ENCODE data around the gene LRRC15.

The LRRC15 gene

DNA sequence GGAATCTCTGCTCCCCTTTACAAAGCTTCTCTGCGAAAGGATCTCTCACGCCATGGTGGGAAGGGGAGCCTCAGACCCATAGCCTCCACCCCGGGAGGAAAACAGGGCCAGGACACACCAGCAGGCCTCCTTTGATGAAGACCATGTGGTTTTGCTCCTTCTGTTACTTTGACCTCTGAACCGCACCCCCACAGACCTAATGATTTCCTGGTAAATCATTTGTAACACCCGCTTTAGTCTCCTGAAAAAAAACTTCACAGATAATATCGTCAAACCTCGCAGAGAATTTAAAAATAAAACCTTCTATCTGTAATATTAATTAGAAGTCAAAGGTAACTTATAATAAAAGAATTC is 36.7 kb downstream of the LRRC15 start:
- H3K27me3 ChIP-seq (ENCODE audit: insufficient read depth, low read length) = peaks cover 4% of the 10 kb centered on the region; the same call in 1 of the 2 replicates
- no peak overlapping the region for H2AFZ ChIP-seq (ENCODE audit: low read length)
- H3K9me3 ChIP-seq (ENCODE audit: low read length) = no peaks in the 10 kb centered on the region
- no peaks in the 10 kb centered on the region for H3K79me2 ChIP-seq (ENCODE audit: insufficient read depth, low read length)
- H3K4me1 ChIP-seq (ENCODE audit: insufficient read depth, low read length, severe bottlenecking) = peaks cover 4% of the 10 kb centered on the region
- no peak overlapping the region for H3K4me3 ChIP-seq (ENCODE audit: low read depth, low read length, poor library complexity, severe bottlenecking)
- no peak overlapping the region for H3K9ac ChIP-seq (ENCODE audit: low read length)
- TF ChIP-seq EZH2 (IDR thresholded peaks at IDR 0.05; ENCODE audit: borderline replicate concordance, low read length) = no peak
- TF ChIP-seq, protein P1, sequence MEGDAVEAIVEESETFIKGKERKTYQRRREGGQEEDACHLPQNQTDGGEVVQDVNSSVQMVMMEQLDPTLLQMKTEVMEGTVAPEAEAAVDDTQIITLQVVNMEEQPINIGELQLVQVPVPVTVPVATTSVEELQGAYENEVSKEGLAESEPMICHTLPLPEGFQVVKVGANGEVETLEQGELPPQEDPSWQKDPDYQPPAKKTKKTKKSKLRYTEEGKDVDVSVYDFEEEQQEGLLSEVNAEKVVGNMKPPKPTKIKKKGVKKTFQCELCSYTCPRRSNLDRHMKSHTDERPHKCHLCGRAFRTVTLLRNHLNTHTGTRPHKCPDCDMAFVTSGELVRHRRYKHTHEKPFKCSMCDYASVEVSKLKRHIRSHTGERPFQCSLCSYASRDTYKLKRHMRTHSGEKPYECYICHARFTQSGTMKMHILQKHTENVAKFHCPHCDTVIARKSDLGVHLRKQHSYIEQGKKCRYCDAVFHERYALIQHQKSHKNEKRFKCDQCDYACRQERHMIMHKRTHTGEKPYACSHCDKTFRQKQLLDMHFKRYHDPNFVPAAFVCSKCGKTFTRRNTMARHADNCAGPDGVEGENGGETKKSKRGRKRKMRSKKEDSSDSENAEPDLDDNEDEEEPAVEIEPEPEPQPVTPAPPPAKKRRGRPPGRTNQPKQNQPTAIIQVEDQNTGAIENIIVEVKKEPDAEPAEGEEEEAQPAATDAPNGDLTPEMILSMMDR (IDR thresholded peaks at IDR 0.05; ENCODE audit: low read length) = no peak
- H3K36me3 ChIP-seq (ENCODE audit: insufficient read depth, low read length) = no peaks in the 10 kb centered on the region
- no peaks in the 10 kb centered on the region for H3F3A ChIP-seq (ENCODE audit: insufficient read depth, low read length)
- no peaks in the 10 kb centered on the region for H3K9me2 ChIP-seq (ENCODE audit: low read depth, low read length)
- no peak overlapping the region for H3K4me2 ChIP-seq (ENCODE audit: low read length)
- H4K20me1 ChIP-seq (ENCODE audit: insufficient read depth, low read length) = no peaks in the 10 kb centered on the region
- no peak overlapping the region for H3K27ac ChIP-seq (ENCODE audit: low read depth, low read length, poor library complexity, severe bottlenecking)

DNA sequence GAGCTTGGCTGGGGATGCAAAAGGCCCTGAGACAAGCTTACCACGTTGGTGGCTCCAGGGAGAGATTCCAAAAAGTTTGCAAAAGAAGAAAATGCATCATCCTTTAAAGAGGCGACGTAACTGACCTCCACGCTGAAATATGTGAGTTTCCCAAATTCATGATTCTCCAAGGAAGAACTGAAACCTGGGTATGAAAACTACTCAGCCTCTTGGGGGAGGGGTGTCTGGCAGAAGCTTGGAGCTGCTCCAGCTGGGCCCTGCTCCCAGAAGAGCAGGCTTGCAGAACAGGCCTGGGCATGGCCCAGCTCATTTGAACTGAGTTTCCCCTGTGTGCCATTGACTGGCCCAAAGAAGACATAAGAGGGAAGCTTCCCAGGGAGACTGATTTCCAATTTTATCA is 39.0 kb downstream of the LRRC15 start:
- H3K4me1 ChIP-seq (ENCODE audit: insufficient read depth, low read length, severe bottlenecking) = peaks cover 4% of the 10 kb centered on the region
- no peaks in the 10 kb centered on the region for H4K20me1 ChIP-seq (ENCODE audit: insufficient read depth, low read length)

GRCh38 chr3:194330160-194330559 is 39.4 kb downstream of the LRRC15 start:
- H3K79me2 ChIP-seq (ENCODE audit: insufficient read depth, low read length) = no peaks in the 10 kb centered on the region

More for the DNA sequence above, 39.0 kb downstream of the LRRC15 start:
- no peak overlapping the region for H3K9ac ChIP-seq (ENCODE audit: low read length)
- H3K27me3 ChIP-seq (ENCODE audit: insufficient read depth, low read length) = no peaks in the 10 kb centered on the region; the same call in 1 of the 2 replicates
- no peaks in the 10 kb centered on the region for H3K79me2 ChIP-seq (ENCODE audit: insufficient read depth, low read length)
- no peak overlapping the region for H3K4me3 ChIP-seq (ENCODE audit: low read depth, low read length, poor library complexity, severe bottlenecking)
- H3K36me3 ChIP-seq (ENCODE audit: insufficient read depth, low read length) = no peaks in the 10 kb centered on the region
- H3K27ac ChIP-seq (ENCODE audit: low read depth, low read length, poor library complexity, severe bottlenecking) = no peak overlapping the region
- H3K4me2 ChIP-seq (ENCODE audit: low read length) = no peak overlapping the region
- H2AFZ ChIP-seq (ENCODE audit: low read length) = no peak overlapping the region
- TF ChIP-seq, protein P1 (IDR thresholded peaks at IDR 0.05; ENCODE audit: low read length) = no peak
- no peak for TF ChIP-seq EZH2 (IDR thresholded peaks at IDR 0.05; ENCODE audit: borderline replicate concordance, low read length)
- peaks cover 15% of the 10 kb centered on the region for H3F3A ChIP-seq (ENCODE audit: insufficient read depth, low read length)
- peaks cover 5% of the 10 kb centered on the region; the same call in 1 of the 2 replicates for H3K9me3 ChIP-seq (ENCODE audit: low read length)
- no peaks in the 10 kb centered on the region for H3K9me2 ChIP-seq (ENCODE audit: low read depth, low read length)

More at GRCh38 chr3:194330160-194330559, 39.4 kb downstream of the LRRC15 start:
- Histone ChIP-seq H3K4me3 (ENCODE audit: low read depth, low read length, poor library complexity, severe bottlenecking) (no peak overlapping the region), H4K20me1 (ENCODE audit: insufficient read depth, low read length) (no peaks in the 10 kb centered on the region), H3F3A (ENCODE audit: insufficient read depth, low read length) (peaks cover 15% of the 10 kb centered on the region), H3K4me2 (ENCODE audit: low read length) (no peak overlapping the region), H3K4me1 (ENCODE audit: insufficient read depth, low read length, severe bottlenecking) (peaks cover 4% of the 10 kb centered on the region), H2AFZ (ENCODE audit: low read length) (no peak overlapping the region), H3K9ac (ENCODE audit: low read length) (no peak overlapping the region), H3K36me3 (ENCODE audit: insufficient read depth, low read length) (no peaks in the 10 kb centered on the region), H3K9me3 (ENCODE audit: low read length) (peaks cover 5% of the 10 kb centered on the region; the same call in 1 of the 2 replicates), H3K27ac (ENCODE audit: low read depth, low read length, poor library complexity, severe bottlenecking) (no peak overlapping the region), H3K27me3 (ENCODE audit: insufficient read depth, low read length) (no peaks in the 10 kb centered on the region; the same call in 1 of the 2 replicates), H3K9me2 (ENCODE audit: low read depth, low read length) (no peaks in the 10 kb centered on the region)
- no peak for TF ChIP-seq EZH2 (IDR thresholded peaks at IDR 0.05; ENCODE audit: borderline replicate concordance, low read length)
- TF ChIP-seq, protein P1 (IDR thresholded peaks at IDR 0.05; ENCODE audit: low read length) = no peak

All from OCI-LY1 (cell line).